Muscle of leg (tissue), 11 donors: Measurements from ENCODE around the gene NBEAL2. TPM values are rescaled to one million over a fixed set of nuclear protein-coding genes. Genes with fewer than 3 reads are reported as not detected.

ENCODE experiments used
- DNase-seq: peaks from one replicate; pipeline ENCODE4 v3.0.0; 2013
- H3K27ac ChIP-seq: one replicate; pipeline ENCODE4 v1.5.1; 2013; ENCODE audit warnings: mild to moderate bottlenecking, low read length, control low read depth
- H3K27me3 ChIP-seq: one replicate; pipeline ENCODE4 v1.6.1; 2013; ENCODE audit warnings: low read length; ENCODE audit not compliant: control insufficient read depth, insufficient read depth
- H3K36me3 ChIP-seq: one replicate; pipeline ENCODE4 v1.6.1; 2013; ENCODE audit warnings: low read length; ENCODE audit not compliant: control insufficient read depth, insufficient read depth
- H3K4me1 ChIP-seq: one replicate; pipeline ENCODE4 v1.6.1; 2013; ENCODE audit warnings: low read length; ENCODE audit not compliant: control insufficient read depth, insufficient read depth
- H3K4me3 ChIP-seq: one replicate; pipeline ENCODE4 v1.5.1; 2013; ENCODE audit warnings: low read length, control low read depth
- H3K9me3 ChIP-seq: replicated peaks from 2 replicates; pipeline ENCODE4 v1.6.1; 2013; ENCODE audit warnings: low read depth, low read length; ENCODE audit not compliant: control insufficient read depth
- WGBS: methylation state at CpG from one replicate; pipeline ENCODE4 v1.1.5; 2013; ENCODE audit warnings: missing lambda C conversion rate; ENCODE audit not compliant: insufficient coverage; 5-methylcytosine and 5-hydroxymethylcytosine counted together
- polyA plus RNA-seq, 8 donors: library from polyadenylated mRNA; unstranded; fragments of 120-200 nt; gene quantifications; one replicate each; pipeline versions ENCODE4 v1.2.1 to v1.2.3, GENCODE V29; 2013; ENCODE audit warnings: inconsistent platforms in 1 of 8, low replicate concordance in 1 of 8; ENCODE audit not compliant: insufficient read length in 8 of 8, insufficient read depth in 1 of 8
- total RNA-seq: library from RNA; stranded (reverse); fragments of 120-200 nt; gene quantifications from one replicate; pipeline ENCODE4 v1.2.4, GENCODE V29; 2013

NBEAL2 gene
- total and polyA plus RNA-seq, 9 donors = 8.1 to 20.0 (median 12.8) TPM

GRCh38 chr3:46986055-46986730, 6.7 kb downstream of the NBEAL2 start:
- Histone ChIP-seq H3K27ac (no peak overlapping the region), H3K9me3 (no peaks in the 10 kb centered on the region), H3K36me3 (no peaks in the 10 kb centered on the region), H3K27me3 (no peaks in the 10 kb centered on the region), H3K4me3 (no peak overlapping the region), H3K4me1 (peaks cover 13% of the 10 kb centered on the region)
- 84% methylated on average over 3 of the region's 4 CpGs for WGBS
- DNase-seq = no peak

GRCh38 chr3:46986782-46987310, 7.4 kb downstream of the NBEAL2 start:
- 100% methylated on average over 1 of the region's 3 CpGs for WGBS
- DNase-seq = no peak
- Histone ChIP-seq H3K27me3 (no peaks in the 10 kb centered on the region), H3K27ac (no peak overlapping the region), H3K4me1 (peaks cover 13% of the 10 kb centered on the region), H3K9me3 (no peaks in the 10 kb centered on the region), H3K4me3 (no peak overlapping the region), H3K36me3 (peaks cover 3% of the 10 kb centered on the region)

GRCh38 chr3:46987319-46987742, 7.9 kb downstream of the NBEAL2 start:
- H3K4me1 ChIP-seq = peaks cover 9% of the 10 kb centered on the region
- no peak overlapping the region for H3K4me3 ChIP-seq
- WGBS = 79% methylated on average over 3 of the region's 9 CpGs
- no peaks in the 10 kb centered on the region for H3K9me3 ChIP-seq
- no peak overlapping the region for H3K27ac ChIP-seq
- H3K27me3 ChIP-seq = no peaks in the 10 kb centered on the region
- DNase-seq = no peak
- peaks cover 4% of the 10 kb centered on the region for H3K36me3 ChIP-seq

DNA sequence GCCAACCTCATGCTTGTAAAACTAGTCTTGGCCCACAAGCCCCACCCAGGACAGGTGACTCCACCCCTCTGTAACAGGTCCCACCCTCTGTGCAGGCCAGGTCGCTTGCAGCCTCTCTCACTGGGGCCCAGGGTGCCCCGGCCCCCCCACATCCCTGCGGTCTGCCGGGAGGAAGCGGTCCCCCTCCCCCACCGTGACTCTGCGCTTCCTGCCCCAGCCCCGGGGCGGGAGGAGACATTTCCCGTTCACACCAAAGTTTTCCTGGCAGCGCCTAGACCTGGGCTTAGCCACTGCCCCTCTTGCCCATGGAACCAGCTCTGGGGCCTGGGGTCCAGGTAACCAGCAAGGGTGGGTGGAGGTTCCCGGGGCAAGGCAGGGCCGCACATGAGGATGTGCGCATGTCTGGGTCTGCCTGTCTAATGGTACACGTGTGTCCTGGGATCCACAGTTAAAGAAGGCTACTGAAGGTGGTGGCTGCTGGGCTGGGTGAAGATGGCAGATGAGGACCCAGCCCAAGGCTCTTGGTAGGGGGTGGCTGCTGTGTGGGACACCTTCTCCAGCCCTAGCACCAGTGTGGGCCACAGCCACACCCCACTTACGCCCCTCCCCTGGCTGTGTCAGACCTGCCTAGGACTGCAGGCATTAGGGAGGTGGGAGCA, 8.4 kb downstream of the NBEAL2 start:
- peaks cover 9% of the 10 kb centered on the region for H3K4me1 ChIP-seq
- peak; percentile 49 for DNase-seq
- H3K36me3 ChIP-seq = peaks cover 4% of the 10 kb centered on the region
- 43% methylated on average over 10 of the region's 16 CpGs for WGBS
- H3K27ac ChIP-seq = no peak overlapping the region
- no peak overlapping the region for H3K4me3 ChIP-seq
- no peaks in the 10 kb centered on the region for H3K27me3 ChIP-seq
- no peaks in the 10 kb centered on the region for H3K9me3 ChIP-seq

- Histone ChIP-seq H3K4me1 (peaks cover 9% of the 10 kb centered on the region), H3K4me3 (no peak overlapping the region), H3K27ac (no peak overlapping the region), H3K27me3 (no peaks in the 10 kb centered on the region), H3K36me3 (peaks cover 4% of the 10 kb centered on the region), H3K9me3 (no peaks in the 10 kb centered on the region)
- no peak for DNase-seq
- 83% methylated on average over 2 of the region's 4 CpGs for WGBS
Measured at GRCh38 chr3:46988616-46989015, 9.2 kb downstream of the NBEAL2 start.

- peaks cover 9% of the 10 kb centered on the region for H3K4me1 ChIP-seq
Measured at GRCh38 chr3:46989146-46989810, 9.8 kb downstream of the NBEAL2 start.

GRCh38 chr3:46990573-46991374, 11.3 kb downstream of the NBEAL2 start:
- 62% methylated on average over 7 of the region's 11 CpGs for WGBS
- no peak for DNase-seq
- no peak overlapping the region for H3K27ac ChIP-seq
- H3K4me1 ChIP-seq = peaks cover 14% of the 10 kb centered on the region
- no peaks in the 10 kb centered on the region for H3K27me3 ChIP-seq
- H3K36me3 ChIP-seq = peaks cover 7% of the 10 kb centered on the region
- no peaks in the 10 kb centered on the region for H3K9me3 ChIP-seq
- H3K4me3 ChIP-seq = no peak overlapping the region

More at GRCh38 chr3:46989146-46989810, 9.8 kb downstream of the NBEAL2 start:
- Histone ChIP-seq H3K36me3 (peaks cover 4% of the 10 kb centered on the region), H3K27ac (no peak overlapping the region), H3K4me3 (no peak overlapping the region), H3K9me3 (no peaks in the 10 kb centered on the region), H3K27me3 (no peaks in the 10 kb centered on the region)
- DNase-seq = no peak
- WGBS = 86% methylated on average over 5 of the region's 17 CpGs

GRCh38 chr3:46991406-46992165, 12.1 kb downstream of the NBEAL2 start:
- DNase-seq = no peak
- no peak overlapping the region for H3K4me3 ChIP-seq
- peaks cover 7% of the 10 kb centered on the region for H3K36me3 ChIP-seq
- no peaks in the 10 kb centered on the region for H3K9me3 ChIP-seq
- WGBS = 91% methylated on average over 14 of the region's 16 CpGs
- H3K27ac ChIP-seq = no peak overlapping the region
- no peaks in the 10 kb centered on the region for H3K27me3 ChIP-seq
- peaks cover 14% of the 10 kb centered on the region for H3K4me1 ChIP-seq

DNA sequence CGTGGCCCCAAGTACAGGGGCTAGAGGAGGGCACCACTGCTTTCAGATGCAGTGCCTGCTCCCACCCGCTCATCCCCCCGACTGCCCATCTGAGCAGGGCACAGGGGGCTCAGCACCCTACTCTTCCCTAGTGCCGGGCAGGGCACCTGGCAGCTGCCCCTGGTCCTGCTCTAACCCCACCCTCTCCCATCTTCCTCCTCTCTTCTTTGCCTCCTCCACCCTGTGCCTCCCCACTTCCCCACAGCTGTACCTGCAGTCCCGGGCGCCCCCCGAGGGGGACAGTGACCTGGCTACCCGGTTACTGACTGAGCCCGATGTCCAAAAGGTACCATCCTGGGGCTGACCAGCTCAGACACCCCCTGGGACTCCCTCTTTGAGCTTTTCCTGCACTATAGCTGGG, 12.8 kb downstream of the NBEAL2 start:
- Histone ChIP-seq H3K27me3 (no peaks in the 10 kb centered on the region), H3K4me1 (peaks cover 11% of the 10 kb centered on the region), H3K9me3 (no peaks in the 10 kb centered on the region), H3K4me3 (no peak overlapping the region), H3K27ac (no peak overlapping the region), H3K36me3 (peaks cover 7% of the 10 kb centered on the region)
- no peak for DNase-seq
- 83% methylated on average over 8 of the region's 9 CpGs for WGBS
